ENCODE results near the gene KRT7.

The KRT7 gene

GRCh38 chr12:52193532-52193931, 39.5 kb upstream of the KRT7 start:
- TF ChIP-seq, protein P1, sequence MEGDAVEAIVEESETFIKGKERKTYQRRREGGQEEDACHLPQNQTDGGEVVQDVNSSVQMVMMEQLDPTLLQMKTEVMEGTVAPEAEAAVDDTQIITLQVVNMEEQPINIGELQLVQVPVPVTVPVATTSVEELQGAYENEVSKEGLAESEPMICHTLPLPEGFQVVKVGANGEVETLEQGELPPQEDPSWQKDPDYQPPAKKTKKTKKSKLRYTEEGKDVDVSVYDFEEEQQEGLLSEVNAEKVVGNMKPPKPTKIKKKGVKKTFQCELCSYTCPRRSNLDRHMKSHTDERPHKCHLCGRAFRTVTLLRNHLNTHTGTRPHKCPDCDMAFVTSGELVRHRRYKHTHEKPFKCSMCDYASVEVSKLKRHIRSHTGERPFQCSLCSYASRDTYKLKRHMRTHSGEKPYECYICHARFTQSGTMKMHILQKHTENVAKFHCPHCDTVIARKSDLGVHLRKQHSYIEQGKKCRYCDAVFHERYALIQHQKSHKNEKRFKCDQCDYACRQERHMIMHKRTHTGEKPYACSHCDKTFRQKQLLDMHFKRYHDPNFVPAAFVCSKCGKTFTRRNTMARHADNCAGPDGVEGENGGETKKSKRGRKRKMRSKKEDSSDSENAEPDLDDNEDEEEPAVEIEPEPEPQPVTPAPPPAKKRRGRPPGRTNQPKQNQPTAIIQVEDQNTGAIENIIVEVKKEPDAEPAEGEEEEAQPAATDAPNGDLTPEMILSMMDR (IDR thresholded peaks at IDR 0.05), result no peak
- Histone ChIP-seq H3K4me3 (no peak overlapping the region), H3K27ac (peak overlapping the region; percentile 70 to 92)
- no peak for DNase-seq (ENCODE audit: low spot score)

- no peak overlapping the region for H3K4me3 ChIP-seq
- no peak for DNase-seq (ENCODE audit: low spot score)
- TF ChIP-seq, protein P1 (IDR thresholded peaks at IDR 0.05), result no peak
- peak overlapping the region; percentile 70 to 92 for H3K27ac ChIP-seq
Measured at GRCh38 chr12:52193991-52194390, 39.1 kb upstream of the KRT7 start.

GRCh38 chr12:52195065-52195730, 37.8 kb upstream of the KRT7 start:
- Histone ChIP-seq H3K4me3 (no peak overlapping the region), H3K27ac (peak overlapping the region in 1 of 2 donors; percentile 92)
- DNase-seq (ENCODE audit: low spot score), result no peak
- TF ChIP-seq, protein P1 (IDR thresholded peaks at IDR 0.05), result no peak

DNA sequence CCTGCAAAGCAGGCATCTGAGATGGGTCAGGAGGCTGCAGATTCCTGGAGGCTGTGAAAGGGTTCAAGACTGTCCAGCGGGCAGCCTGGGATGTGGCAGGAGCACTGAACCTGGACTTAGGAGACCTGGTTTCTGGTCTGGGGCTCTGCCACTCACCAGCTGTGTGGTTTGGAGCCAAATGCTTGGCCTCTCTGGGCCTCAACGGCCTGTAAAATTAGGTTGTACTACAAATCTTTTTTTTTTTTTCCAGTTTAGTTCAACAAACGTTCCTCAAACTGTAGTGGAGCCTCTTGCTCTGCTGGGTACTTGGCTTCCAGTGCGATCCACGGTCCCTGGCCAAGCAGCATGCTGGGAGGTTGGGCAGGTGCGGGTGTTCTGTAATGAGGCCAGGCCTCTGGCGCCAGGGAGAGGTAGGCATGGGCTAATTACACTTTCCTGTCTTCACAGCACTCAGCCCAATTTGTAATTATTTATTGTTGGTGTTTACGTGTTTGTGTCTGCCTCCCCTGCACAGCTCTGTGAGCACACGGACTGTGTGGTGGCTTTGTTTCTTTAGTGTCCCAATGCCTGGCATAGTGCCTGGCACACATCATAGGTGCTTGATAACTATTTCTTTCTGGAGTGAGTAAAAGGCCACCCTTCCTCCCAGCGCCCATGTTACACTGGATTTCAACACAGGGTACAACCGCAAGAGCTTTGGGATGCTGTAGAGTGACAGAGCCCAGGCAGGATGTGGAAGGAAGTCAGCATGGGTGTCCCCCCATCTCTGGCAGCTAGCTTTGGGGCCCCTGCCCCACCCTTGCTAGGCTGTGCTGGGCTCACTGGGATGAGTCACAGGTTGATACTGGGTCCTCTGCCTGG, 35.4 kb upstream of the KRT7 start:
- no peak for DNase-seq (ENCODE audit: low spot score)
- TF ChIP-seq, protein P1 (IDR thresholded peaks at IDR 0.05), result no peak

GRCh38 chr12:52198454-52199215, 34.4 kb upstream of the KRT7 start:
- H3K27ac ChIP-seq, result peak overlapping the region in 1 of 2 donors; percentile 60
- H3K4me3 ChIP-seq, result no peak overlapping the region
- TF ChIP-seq, protein P1 (IDR thresholded peaks at IDR 0.05), result no peak
- no peak for DNase-seq (ENCODE audit: low spot score)

More for the DNA sequence above, 35.4 kb upstream of the KRT7 start:
- Histone ChIP-seq H3K27ac (peak overlapping the region in 1 of 2 donors; percentile 60), H3K4me3 (no peak overlapping the region)

- TF ChIP-seq, protein P1 (IDR thresholded peaks at IDR 0.05), result no peak
- peak overlapping the region in 1 of 2 donors; percentile 60 for H3K27ac ChIP-seq
- no peak for DNase-seq (ENCODE audit: low spot score)
- no peak overlapping the region for H3K4me3 ChIP-seq
Measured at GRCh38 chr12:52199294-52199919, 33.6 kb upstream of the KRT7 start.

Measured in coronary artery (tissue), 2 donors.